ENCODE results near the gene SLC35F2.
"Not testable (repeated sequence)": the region's sequence is repeated elsewhere in the genome, so short reads cannot be mapped to it uniquely, and the experiment has no call there.

SLC35F2 gene

GRCh38 chr11:107856180-107856980 lies 2.2 kb downstream of the SLC35F2 start:
- Mint-ChIP-seq H3K27me3 (no peaks in the 10 kb centered on the region), H3K9me3 (no peaks in the 10 kb centered on the region), H3K36me3 (ENCODE audit: insufficient read depth) (peaks cover 19% of the 10 kb centered on the region), H3K4me1 (ENCODE audit: low read depth in 2 of 2) (peaks cover 25 to 32% of the 10 kb centered on the region in 2 donors), H3K4me3 (peak overlapping the region; percentile 59 to 95), H3K27ac (peak overlapping the region; percentile 90 to 92)
- no peak for DNase-seq
- no peak for ATAC-seq (replicated peaks)

DNA sequence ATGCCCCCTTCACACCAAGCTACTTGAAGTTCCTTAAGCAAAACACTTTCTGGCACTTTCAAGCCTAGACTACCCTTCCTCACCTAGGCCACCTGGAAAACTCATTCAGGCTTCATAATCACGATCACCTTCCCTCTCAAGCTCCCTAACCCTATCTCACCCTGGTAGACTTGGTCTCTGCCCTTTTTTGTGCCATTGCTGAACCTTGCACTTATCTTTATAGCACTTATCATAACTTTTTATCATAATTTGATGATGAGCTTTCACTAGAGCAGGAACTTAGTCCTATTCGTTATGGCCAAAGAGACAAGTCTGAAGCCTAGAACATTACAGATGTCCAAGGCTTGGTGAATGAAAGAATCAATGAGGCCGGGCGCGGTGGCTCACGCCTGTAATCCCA lies 5.5 kb downstream of the SLC35F2 start:
- DNase-seq, result no peak
- peaks cover 2% of the 10 kb centered on the region for H3K36me3 Mint-ChIP-seq (ENCODE audit: insufficient read depth)
- H3K27ac Mint-ChIP-seq, result no peak overlapping the region
- ATAC-seq (replicated peaks), result no peak
- H3K4me3 Mint-ChIP-seq, result no peak overlapping the region
- H3K4me1 Mint-ChIP-seq (ENCODE audit: low read depth in 2 of 2), result peaks cover 15 to 20% of the 10 kb centered on the region in 2 donors
- H3K27me3 Mint-ChIP-seq, result no peaks in the 10 kb centered on the region
- no peaks in the 10 kb centered on the region for H3K9me3 Mint-ChIP-seq

DNA sequence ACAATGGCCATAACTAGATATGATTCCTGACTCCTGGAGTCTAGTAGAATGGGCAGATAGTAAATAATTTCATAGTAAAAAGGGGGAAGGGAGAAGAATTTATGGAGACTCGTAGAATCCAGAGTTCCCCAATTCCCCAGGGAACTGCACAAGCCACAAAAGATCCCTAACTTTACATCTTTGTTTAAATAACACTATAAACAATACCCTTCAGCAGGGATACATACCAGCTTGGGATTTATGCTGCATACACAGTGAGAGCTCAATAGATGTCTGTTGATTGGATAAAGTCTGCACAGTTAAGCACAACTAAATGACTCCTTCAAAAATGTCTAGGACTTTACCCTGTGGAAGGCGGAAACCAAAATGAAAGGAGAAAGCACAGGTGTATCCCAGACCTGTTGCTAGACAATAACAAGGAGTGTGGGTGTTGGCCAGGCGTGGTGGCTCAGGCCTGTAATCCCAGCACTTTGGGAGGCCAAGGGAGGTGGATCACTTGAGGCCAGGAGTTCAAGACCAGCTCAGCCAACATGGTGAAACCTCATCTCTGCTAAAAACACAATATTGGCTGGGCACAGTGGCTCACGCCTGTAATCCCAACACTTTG lies 6.8 kb downstream of the SLC35F2 start:
- no peaks in the 10 kb centered on the region for H3K36me3 Mint-ChIP-seq (ENCODE audit: insufficient read depth)
- peaks cover 12 to 16% of the 10 kb centered on the region in 2 donors for H3K4me1 Mint-ChIP-seq (ENCODE audit: low read depth in 2 of 2)
- H3K4me3 Mint-ChIP-seq, result no peak overlapping the region
- DNase-seq (no peak), ATAC-seq (replicated peaks) (no peak)
- no peaks in the 10 kb centered on the region for H3K9me3 Mint-ChIP-seq
- no peaks in the 10 kb centered on the region for H3K27me3 Mint-ChIP-seq
- H3K27ac Mint-ChIP-seq, result no peak overlapping the region

DNA sequence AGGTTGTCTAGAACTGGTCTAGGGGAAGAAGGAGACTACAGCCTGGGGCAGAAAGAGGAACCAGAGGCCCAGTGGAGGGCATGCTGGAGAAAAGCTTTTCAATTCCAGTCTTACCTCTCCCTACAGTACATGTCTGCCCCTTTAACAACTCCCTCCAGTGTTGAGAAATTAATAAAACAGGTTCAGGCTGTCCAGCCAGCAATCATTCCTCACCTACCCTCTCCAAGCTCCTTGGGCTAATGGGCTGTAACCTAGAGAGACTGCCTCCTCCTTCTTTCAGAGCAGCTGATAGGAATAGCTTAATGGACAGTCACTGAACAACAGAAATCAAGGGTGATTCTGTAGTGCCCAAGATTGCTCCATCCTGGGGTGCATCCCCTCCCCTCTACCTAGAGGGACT lies 8.8 kb downstream of the SLC35F2 start:
- no peak for DNase-seq
- no peak for ATAC-seq (replicated peaks)
- no peaks in the 10 kb centered on the region for H3K27me3 Mint-ChIP-seq
- no peaks in the 10 kb centered on the region for H3K36me3 Mint-ChIP-seq (ENCODE audit: insufficient read depth)
- H3K4me3 Mint-ChIP-seq, result no peak overlapping the region
- no peaks in the 10 kb centered on the region for H3K9me3 Mint-ChIP-seq
- H3K27ac Mint-ChIP-seq, result no peak overlapping the region
- H3K4me1 Mint-ChIP-seq (ENCODE audit: low read depth in 2 of 2), result peaks cover 8 to 11% of the 10 kb centered on the region in 2 donors

DNA sequence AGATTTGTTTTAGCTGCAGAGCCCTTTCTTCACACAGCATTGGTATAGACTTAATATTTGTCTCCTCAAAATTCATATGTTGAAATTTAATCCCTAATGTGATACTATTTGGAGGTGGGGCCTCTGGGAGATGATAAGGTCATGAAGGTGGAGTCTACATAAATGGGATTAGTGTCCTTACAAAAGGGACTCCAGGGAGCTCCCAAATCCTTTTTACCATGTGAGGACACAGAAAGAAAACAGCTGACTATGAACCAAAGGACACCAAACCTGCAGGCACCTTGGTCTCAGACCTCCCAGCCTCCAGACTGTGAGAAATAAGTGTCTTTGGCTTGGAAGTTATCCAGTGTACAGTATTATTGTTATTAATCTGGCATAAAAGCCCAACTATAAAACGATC lies 10.2 kb downstream of the SLC35F2 start:
- no peak overlapping the region for H3K4me3 Mint-ChIP-seq
- H3K27ac Mint-ChIP-seq, result peak overlapping the region in 1 of 2 donors; percentile 6
- no peak for ATAC-seq (replicated peaks)
- peaks cover 8 to 11% of the 10 kb centered on the region in 2 donors for H3K4me1 Mint-ChIP-seq (ENCODE audit: low read depth in 2 of 2)
- H3K9me3 Mint-ChIP-seq, result no peaks in the 10 kb centered on the region
- no peak for DNase-seq
- no peaks in the 10 kb centered on the region for H3K27me3 Mint-ChIP-seq
- no peaks in the 10 kb centered on the region for H3K36me3 Mint-ChIP-seq (ENCODE audit: insufficient read depth)

GRCh38 chr11:107847184-107847583 lies 11.4 kb downstream of the SLC35F2 start:
- DNase-seq (no peak), ATAC-seq (replicated peaks) (no peak)
- Mint-ChIP-seq H3K36me3 (ENCODE audit: insufficient read depth) (no peaks in the 10 kb centered on the region), H3K9me3 (no peaks in the 10 kb centered on the region), H3K4me1 (ENCODE audit: low read depth in 2 of 2) (peaks cover 8 to 12% of the 10 kb centered on the region in 2 donors), H3K27me3 (no peaks in the 10 kb centered on the region), H3K4me3 (no peak overlapping the region), H3K27ac (peak overlapping the region; percentile 6 to 24)

GRCh38 chr11:107844041-107844440 lies 14.5 kb downstream of the SLC35F2 start:
- Mint-ChIP-seq H3K9me3 (no peaks in the 10 kb centered on the region), H3K4me1 (ENCODE audit: low read depth in 2 of 2) (peaks cover 11 to 19% of the 10 kb centered on the region in 2 donors), H3K27me3 (no peaks in the 10 kb centered on the region), H3K27ac (no peak overlapping the region), H3K4me3 (no peak overlapping the region), H3K36me3 (ENCODE audit: insufficient read depth) (no peaks in the 10 kb centered on the region)
- ATAC-seq (replicated peaks) (no peak), DNase-seq (no peak)

- Mint-ChIP-seq H3K4me3 (no peak overlapping the region), H3K36me3 (ENCODE audit: insufficient read depth) (no peaks in the 10 kb centered on the region), H3K9me3 (no peaks in the 10 kb centered on the region), H3K27ac (no peak overlapping the region), H3K27me3 (no peaks in the 10 kb centered on the region), H3K4me1 (ENCODE audit: low read depth in 2 of 2) (peaks cover 10 to 13% of the 10 kb centered on the region in 2 donors)
- ATAC-seq (replicated peaks) (no peak), DNase-seq (no peak)
Measured at GRCh38 chr11:107842412-107843100, 16.0 kb downstream of the SLC35F2 start.

- H3K4me3 Mint-ChIP-seq, result peak overlapping the region in 1 of 2 donors; percentile 24
- no peak for ATAC-seq (replicated peaks)
- no peak for DNase-seq
- no peaks in the 10 kb centered on the region for H3K9me3 Mint-ChIP-seq
- no peaks in the 10 kb centered on the region for H3K36me3 Mint-ChIP-seq (ENCODE audit: insufficient read depth)
- peaks cover 8 to 13% of the 10 kb centered on the region in 2 donors for H3K4me1 Mint-ChIP-seq (ENCODE audit: low read depth in 2 of 2)
- no peaks in the 10 kb centered on the region for H3K27me3 Mint-ChIP-seq
- H3K27ac Mint-ChIP-seq, result peak overlapping the region; percentile 33 to 68
Measured at GRCh38 chr11:107840129-107840484, 18.5 kb downstream of the SLC35F2 start.

DNA sequence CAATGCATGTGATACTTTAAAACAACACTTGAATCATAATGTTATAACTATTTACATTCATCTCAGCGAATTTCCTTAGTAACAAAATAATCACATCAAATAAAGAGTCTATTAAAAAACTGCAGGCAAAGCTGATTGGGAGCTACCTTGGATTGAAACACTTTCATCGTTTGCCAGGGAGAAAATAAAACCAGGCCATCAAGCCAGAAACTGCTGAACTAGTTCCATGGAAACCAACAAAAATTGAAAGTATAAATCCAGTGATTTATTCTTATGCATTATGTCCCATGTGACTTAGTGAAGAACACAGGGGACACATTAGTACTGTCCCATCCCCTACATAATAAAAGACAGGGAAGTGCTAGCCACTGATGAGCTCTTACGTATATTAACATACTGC lies 21.7 kb downstream of the SLC35F2 start:
- no peaks in the 10 kb centered on the region for H3K9me3 Mint-ChIP-seq
- H3K27me3 Mint-ChIP-seq, result no peaks in the 10 kb centered on the region
- peaks cover 8% of the 10 kb centered on the region in 2 donors for H3K4me1 Mint-ChIP-seq (ENCODE audit: low read depth in 2 of 2)
- H3K27ac Mint-ChIP-seq, result no peak overlapping the region
- no peak for DNase-seq
- ATAC-seq (replicated peaks), result no peak
- no peak overlapping the region for H3K4me3 Mint-ChIP-seq
- peaks cover 3% of the 10 kb centered on the region for H3K36me3 Mint-ChIP-seq (ENCODE audit: insufficient read depth)

GRCh38 chr11:107834995-107835394 lies 23.6 kb downstream of the SLC35F2 start:
- H3K27me3 Mint-ChIP-seq, result no peaks in the 10 kb centered on the region
- H3K9me3 Mint-ChIP-seq, result no peaks in the 10 kb centered on the region
- H3K27ac Mint-ChIP-seq, result no peak overlapping the region
- DNase-seq (no peak), ATAC-seq (replicated peaks) (no peak)
- H3K4me3 Mint-ChIP-seq, result no peak overlapping the region
- H3K36me3 Mint-ChIP-seq (ENCODE audit: insufficient read depth), result peaks cover 3% of the 10 kb centered on the region
- no peaks in the 10 kb centered on the region for H3K4me1 Mint-ChIP-seq (ENCODE audit: low read depth in 2 of 2)

DNA sequence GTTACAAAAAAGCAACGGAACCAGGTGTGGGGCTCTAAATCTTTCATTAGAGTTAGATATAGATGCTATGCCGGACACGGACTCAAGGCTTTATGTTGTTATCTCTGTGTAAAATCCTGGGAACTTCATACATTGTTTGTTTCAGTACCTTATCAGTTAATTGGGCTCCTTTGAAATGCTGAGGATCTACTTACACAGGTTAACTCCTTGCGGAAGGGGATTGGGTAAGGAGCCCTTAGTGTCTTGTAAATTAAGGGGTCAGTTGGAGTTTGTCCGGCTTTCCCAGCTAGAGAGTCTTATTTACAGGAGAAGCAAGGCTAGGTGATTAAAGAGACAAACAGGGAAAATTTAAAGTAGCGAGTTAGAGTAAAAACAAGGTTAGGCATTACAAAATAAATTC lies 24.7 kb downstream of the SLC35F2 start:
- H3K9me3 Mint-ChIP-seq; H3K27ac Mint-ChIP-seq; H3K36me3 Mint-ChIP-seq (ENCODE audit: insufficient read depth); ATAC-seq (replicated peaks); H3K4me1 Mint-ChIP-seq (ENCODE audit: low read depth in 2 of 2); H3K4me3 Mint-ChIP-seq; DNase-seq; H3K27me3 Mint-ChIP-seq: not testable (repeated sequence)

DNA sequence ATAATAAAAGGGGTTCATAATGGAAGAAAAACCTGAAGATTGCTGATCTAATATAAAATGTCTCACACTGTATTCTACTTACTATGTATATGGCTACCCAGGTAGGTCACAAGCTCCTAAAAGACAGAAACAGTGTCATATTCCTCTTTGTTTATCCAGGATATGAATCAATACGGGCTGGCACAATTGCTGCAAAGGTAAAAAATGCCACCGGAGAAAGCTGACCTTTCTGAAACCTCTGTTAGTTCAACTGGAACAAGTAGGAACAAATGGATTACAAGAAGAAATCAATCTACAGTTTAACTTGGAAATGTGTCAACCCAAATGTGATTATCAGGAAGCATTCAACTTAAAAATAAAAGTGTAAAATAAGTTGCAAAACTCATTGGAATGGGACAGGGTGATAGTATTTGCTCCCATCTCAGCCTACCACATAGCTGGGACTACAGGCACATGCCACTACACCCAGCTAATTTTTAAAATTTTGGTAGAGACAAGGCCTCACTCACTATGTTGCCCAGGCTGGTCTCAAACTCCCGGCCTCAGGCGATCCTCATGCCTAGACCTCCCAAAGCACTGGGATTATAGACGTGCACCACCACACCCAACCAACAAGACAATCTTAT lies 27.6 kb downstream of the SLC35F2 start:
- Mint-ChIP-seq H3K27ac (no peak overlapping the region), H3K9me3 (no peaks in the 10 kb centered on the region), H3K36me3 (ENCODE audit: insufficient read depth) (peaks cover 3% of the 10 kb centered on the region), H3K4me3 (no peak overlapping the region), H3K27me3 (no peaks in the 10 kb centered on the region), H3K4me1 (ENCODE audit: low read depth in 2 of 2) (no peaks in the 10 kb centered on the region)
- DNase-seq, result no peak
- no peak for ATAC-seq (replicated peaks)
